ENCODE results near the gene PPP1R12B. TPM values are rescaled to one million over a fixed set of nuclear protein-coding genes. Genes with fewer than 3 reads are reported as not detected.
"Not testable (repeated sequence)": the region's sequence is repeated elsewhere in the genome, so short reads cannot be mapped to it uniquely, and the experiment has no call there.

The PPP1R12B gene
- total RNA-seq, 1 donor from 2014 or later: 7.2 TPM

GRCh38 chr1:202479661-202480060, 131.2 kb downstream of the PPP1R12B start:
- not testable (repeated sequence) for H3K27me3 Mint-ChIP-seq (ENCODE audit: unreplicated experiment); H3K27ac Mint-ChIP-seq (ENCODE audit: unreplicated experiment); DNase-seq (ENCODE audit: low spot score); H3K9me3 Mint-ChIP-seq (ENCODE audit: unreplicated experiment); H3K4me1 Mint-ChIP-seq (ENCODE audit: unreplicated experiment); H3K4me3 Mint-ChIP-seq (ENCODE audit: unreplicated experiment); H3K36me3 Mint-ChIP-seq (ENCODE audit: low read depth, unreplicated experiment)

GRCh38 chr1:202480640-202481039, 132.1 kb downstream of the PPP1R12B start:
- H3K27me3 Mint-ChIP-seq (ENCODE audit: unreplicated experiment); H3K9me3 Mint-ChIP-seq (ENCODE audit: unreplicated experiment); H3K27ac Mint-ChIP-seq (ENCODE audit: unreplicated experiment); H3K4me3 Mint-ChIP-seq (ENCODE audit: unreplicated experiment); DNase-seq (ENCODE audit: low spot score); H3K36me3 Mint-ChIP-seq (ENCODE audit: low read depth, unreplicated experiment); H3K4me1 Mint-ChIP-seq (ENCODE audit: unreplicated experiment): not testable (repeated sequence)

GRCh38 chr1:202483362-202483761, 134.9 kb downstream of the PPP1R12B start:
- H3K4me1 Mint-ChIP-seq (ENCODE audit: unreplicated experiment); H3K27ac Mint-ChIP-seq (ENCODE audit: unreplicated experiment); H3K27me3 Mint-ChIP-seq (ENCODE audit: unreplicated experiment): not testable (repeated sequence)

GRCh38 chr1:202484032-202484431, 135.5 kb downstream of the PPP1R12B start:
- not testable (repeated sequence) for H3K27me3 Mint-ChIP-seq (ENCODE audit: unreplicated experiment); H3K27ac Mint-ChIP-seq (ENCODE audit: unreplicated experiment); H3K36me3 Mint-ChIP-seq (ENCODE audit: low read depth, unreplicated experiment); H3K4me3 Mint-ChIP-seq (ENCODE audit: unreplicated experiment); H3K9me3 Mint-ChIP-seq (ENCODE audit: unreplicated experiment); DNase-seq (ENCODE audit: low spot score); H3K4me1 Mint-ChIP-seq (ENCODE audit: unreplicated experiment)

More at GRCh38 chr1:202483362-202483761, 134.9 kb downstream of the PPP1R12B start:
- not testable (repeated sequence) for H3K9me3 Mint-ChIP-seq (ENCODE audit: unreplicated experiment); H3K36me3 Mint-ChIP-seq (ENCODE audit: low read depth, unreplicated experiment); DNase-seq (ENCODE audit: low spot score); H3K4me3 Mint-ChIP-seq (ENCODE audit: unreplicated experiment)

DNA sequence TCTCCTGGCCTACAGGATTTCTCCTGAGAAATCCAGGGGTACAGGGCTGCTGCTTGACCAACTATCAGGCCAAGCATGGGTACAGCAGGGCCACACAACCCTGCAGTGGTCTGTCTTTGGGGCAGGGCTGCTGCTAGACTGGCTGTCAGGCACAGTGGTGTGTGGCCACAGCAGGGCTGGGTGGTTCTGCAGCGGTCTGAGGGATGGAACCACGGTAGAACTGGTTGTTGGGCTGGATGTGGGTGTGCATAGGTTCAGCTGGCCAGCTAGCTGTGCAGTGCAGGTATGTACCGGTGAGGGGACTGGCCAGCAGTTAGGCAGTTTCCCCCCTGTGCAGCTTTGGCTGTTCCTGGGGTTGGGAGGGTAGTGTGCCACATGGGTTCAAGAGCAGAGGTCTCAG, 136.3 kb downstream of the PPP1R12B start:
- H3K27ac Mint-ChIP-seq (ENCODE audit: unreplicated experiment); DNase-seq (ENCODE audit: low spot score); H3K4me1 Mint-ChIP-seq (ENCODE audit: unreplicated experiment); H3K9me3 Mint-ChIP-seq (ENCODE audit: unreplicated experiment); H3K4me3 Mint-ChIP-seq (ENCODE audit: unreplicated experiment); H3K27me3 Mint-ChIP-seq (ENCODE audit: unreplicated experiment); H3K36me3 Mint-ChIP-seq (ENCODE audit: low read depth, unreplicated experiment): not testable (repeated sequence)

GRCh38 chr1:202488178-202488649, 139.7 kb downstream of the PPP1R12B start:
- DNase-seq (ENCODE audit: low spot score); H3K27me3 Mint-ChIP-seq (ENCODE audit: unreplicated experiment); H3K36me3 Mint-ChIP-seq (ENCODE audit: low read depth, unreplicated experiment); H3K27ac Mint-ChIP-seq (ENCODE audit: unreplicated experiment); H3K4me1 Mint-ChIP-seq (ENCODE audit: unreplicated experiment); H3K4me3 Mint-ChIP-seq (ENCODE audit: unreplicated experiment); H3K9me3 Mint-ChIP-seq (ENCODE audit: unreplicated experiment): not testable (repeated sequence)

DNA sequence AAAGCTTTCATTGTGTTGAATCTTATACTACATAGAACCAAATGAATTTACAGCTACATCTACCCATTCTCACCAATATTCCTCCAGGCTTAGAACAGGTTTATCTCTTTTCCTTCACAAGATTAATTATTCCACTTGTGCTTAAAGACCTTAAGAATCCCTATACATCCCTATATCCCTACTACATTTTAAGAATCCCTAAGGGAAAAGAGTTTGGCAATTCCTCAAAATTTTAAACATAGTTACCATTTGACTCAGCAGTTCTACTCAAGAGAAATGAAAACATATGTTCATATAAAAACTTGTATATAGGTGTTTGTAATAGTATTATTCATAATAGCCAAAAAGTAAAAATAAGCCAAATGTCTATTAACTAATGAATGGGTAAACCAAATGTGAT, 140.6 kb downstream of the PPP1R12B start:
- not testable (repeated sequence) for H3K4me3 Mint-ChIP-seq (ENCODE audit: unreplicated experiment); H3K27me3 Mint-ChIP-seq (ENCODE audit: unreplicated experiment); H3K36me3 Mint-ChIP-seq (ENCODE audit: low read depth, unreplicated experiment)

DNA sequence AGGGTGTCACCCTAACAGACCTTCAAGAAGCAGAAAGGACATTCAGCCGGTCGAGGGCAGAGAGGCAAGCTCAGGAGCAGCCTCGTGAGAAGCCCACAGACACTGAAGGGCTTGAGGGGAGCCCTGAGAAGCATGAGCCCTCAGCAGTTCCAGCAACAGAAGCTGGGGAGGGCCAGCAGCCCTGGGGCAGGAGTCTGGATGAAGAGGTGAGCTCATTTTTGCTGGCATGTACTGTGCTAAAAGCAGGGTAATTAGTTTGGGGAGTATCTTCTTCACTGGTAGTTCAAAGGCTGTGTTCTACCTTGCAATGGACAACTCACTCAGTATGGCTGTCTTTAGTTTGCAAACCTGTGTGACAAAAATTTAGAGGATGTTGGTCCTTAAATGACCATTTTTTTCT, 144.6 kb downstream of the PPP1R12B start:
- H3K4me3 Mint-ChIP-seq (ENCODE audit: unreplicated experiment); H3K4me1 Mint-ChIP-seq (ENCODE audit: unreplicated experiment); H3K27ac Mint-ChIP-seq (ENCODE audit: unreplicated experiment); DNase-seq (ENCODE audit: low spot score); H3K27me3 Mint-ChIP-seq (ENCODE audit: unreplicated experiment); H3K9me3 Mint-ChIP-seq (ENCODE audit: unreplicated experiment); H3K36me3 Mint-ChIP-seq (ENCODE audit: low read depth, unreplicated experiment): not testable (repeated sequence)

More for the DNA sequence above, 140.6 kb downstream of the PPP1R12B start:
- H3K4me1 Mint-ChIP-seq (ENCODE audit: unreplicated experiment); DNase-seq (ENCODE audit: low spot score); H3K27ac Mint-ChIP-seq (ENCODE audit: unreplicated experiment); H3K9me3 Mint-ChIP-seq (ENCODE audit: unreplicated experiment): not testable (repeated sequence)

DNA sequence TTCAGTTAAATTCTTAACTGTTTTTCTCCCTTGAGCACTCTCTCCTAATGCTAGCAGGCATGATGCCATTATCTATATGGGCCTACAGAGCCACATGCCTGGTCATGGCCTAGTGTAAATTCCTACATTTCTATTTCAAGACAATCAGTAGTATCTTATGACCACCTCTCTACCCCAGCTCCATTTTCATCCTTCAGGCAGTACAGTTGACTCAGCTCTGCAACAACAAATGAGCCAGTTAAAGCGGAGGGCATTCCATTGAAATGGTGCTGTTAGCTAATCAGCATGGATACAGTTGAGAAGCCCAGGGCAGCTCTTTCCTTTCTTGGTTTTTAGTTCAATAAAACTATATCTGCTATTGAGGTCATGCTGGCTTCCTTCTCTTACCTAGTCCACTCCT, 150.0 kb downstream of the PPP1R12B start:
- Mint-ChIP-seq H3K4me1 (ENCODE audit: unreplicated experiment) (no peaks in the 10 kb centered on the region), H3K9me3 (ENCODE audit: unreplicated experiment) (no peaks in the 10 kb centered on the region), H3K27me3 (ENCODE audit: unreplicated experiment) (no peaks in the 10 kb centered on the region), H3K36me3 (ENCODE audit: low read depth, unreplicated experiment) (peaks cover 4% of the 10 kb centered on the region), H3K4me3 (ENCODE audit: unreplicated experiment) (no peak overlapping the region), H3K27ac (ENCODE audit: unreplicated experiment) (no peak overlapping the region)
- TF ChIP-seq CTCF (IDR thresholded peaks at IDR 0.05; ENCODE audit: unreplicated experiment): no peak
- no peak for DNase-seq (ENCODE audit: low spot score)

DNA sequence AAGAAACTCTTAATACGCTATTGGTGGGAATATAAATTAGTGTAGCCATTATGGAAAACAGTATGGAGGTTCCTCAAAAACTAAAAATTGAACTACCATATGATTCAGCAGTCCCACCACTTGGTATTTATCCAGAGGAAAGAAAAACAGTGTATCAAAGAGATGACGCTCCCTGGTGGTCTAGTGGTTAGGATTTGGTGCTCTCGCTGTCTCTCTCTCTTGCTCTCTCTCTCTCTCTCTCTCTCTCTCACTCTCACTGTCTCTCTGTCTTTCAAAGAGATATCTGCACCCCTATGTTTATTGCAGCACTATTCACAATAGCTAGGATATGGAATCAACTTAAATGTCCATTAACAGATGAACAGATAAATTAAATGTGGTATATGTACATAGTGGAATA, 151.5 kb downstream of the PPP1R12B start:
- not testable (repeated sequence) for H3K9me3 Mint-ChIP-seq (ENCODE audit: unreplicated experiment); H3K4me1 Mint-ChIP-seq (ENCODE audit: unreplicated experiment); H3K27me3 Mint-ChIP-seq (ENCODE audit: unreplicated experiment); H3K36me3 Mint-ChIP-seq (ENCODE audit: low read depth, unreplicated experiment); H3K4me3 Mint-ChIP-seq (ENCODE audit: unreplicated experiment); H3K27ac Mint-ChIP-seq (ENCODE audit: unreplicated experiment); DNase-seq (ENCODE audit: low spot score)
